GM21381 (cell line): Measurements from ENCODE around the gene C1orf74.

Experiments
- ATAC-seq: cut with Tn5 transposase; IDR thresholded peaks from one replicate; pipeline ENCODE4 v1.9.1; 2021; ENCODE audit warnings: mild to moderate bottlenecking, moderate library complexity; ENCODE audit not compliant: unreplicated experiment

The C1orf74 gene

GRCh38 chr1:209772126-209772525 lies 12.2 kb downstream of the C1orf74 start:
- no peak for ATAC-seq

- no peak for ATAC-seq
These were observed 13.5 kb downstream of the C1orf74 start for GRCh38 chr1:209770636-209771415.

- ATAC-seq: no peak
These were observed 14.4 kb downstream of the C1orf74 start for GRCh38 chr1:209769971-209770370.

GRCh38 chr1:209769171-209769904 lies 15.0 kb downstream of the C1orf74 start:
- peak; percentile 78 for ATAC-seq

GRCh38 chr1:209768354-209768774 lies 16.0 kb downstream of the C1orf74 start:
- peak; percentile 81 for ATAC-seq

- ATAC-seq: no peak
These were observed 16.7 kb downstream of the C1orf74 start for GRCh38 chr1:209767706-209768105.

- ATAC-seq: no peak
These were observed 17.3 kb downstream of the C1orf74 start for GRCh38 chr1:209767096-209767495.

GRCh38 chr1:209766051-209766450 lies 18.3 kb downstream of the C1orf74 start:
- no peak for ATAC-seq

- no peak for ATAC-seq
These were observed 23.2 kb downstream of the C1orf74 start for GRCh38 chr1:209761011-209761635.

- no peak for ATAC-seq
These were observed 24.5 kb downstream of the C1orf74 start for GRCh38 chr1:209759829-209760359.

- ATAC-seq: no peak
These were observed 26.0 kb downstream of the C1orf74 start for GRCh38 chr1:209758400-209758799.

- ATAC-seq: peak; percentile 37
These were observed 27.5 kb downstream of the C1orf74 start for GRCh38 chr1:209756615-209757445.

- ATAC-seq: peak; percentile 76
These were observed 28.3 kb downstream of the C1orf74 start, which contains the start of gene TRAF3IP3 for GRCh38 chr1:209755926-209756614. TRAF3IP3 (plus strand) TSS chr1:209756053; CDS start chr1:209760040, 3,987 bp downstream.

- ATAC-seq: no peak
These were observed 29.1 kb downstream of the C1orf74 start for GRCh38 chr1:209755256-209755655.

- no peak for ATAC-seq
These were observed 31.5 kb downstream of the C1orf74 start for GRCh38 chr1:209752890-209753289.

GRCh38 chr1:209751627-209752231 lies 32.6 kb downstream of the C1orf74 start:
- ATAC-seq: peak; percentile 39

GRCh38 chr1:209749670-209750323 lies 34.6 kb downstream of the C1orf74 start:
- ATAC-seq: no peak

GRCh38 chr1:209749205-209749604 lies 35.2 kb downstream of the C1orf74 start:
- ATAC-seq: no peak

GRCh38 chr1:209748620-209749019 lies 35.7 kb downstream of the C1orf74 start:
- no peak for ATAC-seq
